NCI-H446 treated with DMSO at 0.1 percent for 48 hours (cell line): ENCODE measurements around the gene NPIPB2.
"Not testable (repeated sequence)": the region's sequence is repeated elsewhere in the genome, so short reads cannot be mapped to it uniquely, and the experiment has no call there.

Source experiments
- DNase-seq: peaks from one replicate; lab custom pipeline; 2025; lab: John Stamatoyannopoulos, UW

NPIPB2 gene

DNA sequence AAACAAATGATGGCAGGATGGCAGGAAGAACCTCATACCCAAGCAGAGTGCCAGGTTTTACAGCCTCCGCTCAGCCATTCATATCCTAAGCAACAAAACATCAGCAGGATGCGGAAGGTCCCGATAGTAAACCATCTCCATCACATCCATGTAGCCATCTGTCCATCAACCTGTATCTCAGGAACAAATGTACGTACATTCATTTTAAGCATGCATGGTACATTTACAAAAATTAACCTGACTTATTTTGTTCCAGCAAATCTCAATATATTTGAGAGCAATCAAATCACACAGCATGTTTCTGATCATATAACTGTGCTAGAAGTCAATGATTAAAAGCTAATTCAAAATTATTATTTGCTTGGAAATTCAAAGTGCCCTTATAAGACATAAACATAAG, at the start of gene NPIPB2:
Gene NPIPB2, minus strand, starts transcription at position 101 of the 400 bp plus-strand sequence. Its CDS starts 0 bp downstream, at position 101.
- not testable (repeated sequence) for DNase-seq

DNA sequence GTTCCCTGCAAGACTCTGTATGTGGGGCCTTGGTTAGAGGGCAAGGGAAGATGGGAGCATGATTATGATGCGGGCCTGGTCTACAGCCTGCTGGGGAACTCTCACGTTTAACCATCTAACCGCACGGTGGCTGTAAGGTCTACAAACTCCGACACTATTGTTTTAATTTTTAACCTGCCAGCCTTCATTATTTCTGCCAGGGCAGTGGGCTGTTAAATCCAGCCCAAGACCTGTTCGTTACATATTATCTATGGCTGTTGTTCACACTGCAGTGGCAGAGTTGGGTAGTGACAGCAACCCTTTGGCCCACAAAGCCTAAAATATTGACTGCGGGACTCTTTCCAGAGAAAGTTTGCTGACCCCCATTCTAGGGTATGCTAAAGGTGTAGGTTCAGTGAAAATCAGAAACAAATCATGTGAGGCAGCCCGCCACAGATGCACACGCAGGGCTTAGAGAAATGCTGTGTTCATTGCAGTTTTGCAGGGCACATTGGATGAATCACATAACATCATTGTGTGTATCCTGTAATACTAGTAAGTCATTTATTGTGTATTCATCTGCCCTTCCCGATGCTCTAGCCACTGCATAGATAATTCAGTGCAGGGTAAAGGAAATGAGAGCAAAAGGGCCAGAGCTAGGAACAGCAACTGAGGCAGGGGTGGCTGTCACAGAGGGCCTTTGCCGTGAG, 49.0 kb upstream of the NPIPB2 start:
- no peak for DNase-seq

DNA sequence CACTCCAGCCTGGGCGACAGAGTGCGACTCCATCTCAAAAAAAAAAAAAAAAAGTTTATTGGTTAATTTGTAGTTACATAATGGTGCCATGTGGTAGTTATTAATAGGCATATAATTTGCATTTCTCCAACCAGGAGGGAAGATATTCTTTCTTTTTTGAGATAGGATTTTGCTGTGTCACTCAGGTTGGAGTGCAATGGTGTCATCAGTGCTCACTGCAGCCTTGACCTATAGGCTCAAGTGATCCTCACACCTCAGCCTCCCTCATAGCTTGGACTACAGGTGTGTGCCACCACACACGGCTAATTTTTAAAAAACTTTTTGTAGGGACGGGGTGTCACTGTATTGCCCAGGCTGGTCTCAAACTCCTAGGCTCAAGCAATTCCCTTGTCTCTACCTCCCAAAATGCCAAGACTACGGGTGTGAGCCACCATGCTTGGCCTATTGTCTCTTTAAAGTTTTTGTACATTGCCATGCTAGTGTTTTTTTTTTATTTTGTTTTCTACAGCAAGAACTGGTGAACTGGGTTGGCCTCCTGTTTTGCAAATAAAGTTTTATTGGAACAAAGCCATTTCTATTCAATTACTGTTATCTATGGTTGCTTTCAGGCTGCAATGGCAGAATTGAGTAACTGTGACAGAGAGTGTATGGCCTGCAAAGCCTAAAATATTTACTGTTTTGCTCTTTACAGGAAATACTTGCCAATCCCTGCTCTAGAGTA, 46.6 kb upstream of the NPIPB2 start:
- DNase-seq = no peak

DNA sequence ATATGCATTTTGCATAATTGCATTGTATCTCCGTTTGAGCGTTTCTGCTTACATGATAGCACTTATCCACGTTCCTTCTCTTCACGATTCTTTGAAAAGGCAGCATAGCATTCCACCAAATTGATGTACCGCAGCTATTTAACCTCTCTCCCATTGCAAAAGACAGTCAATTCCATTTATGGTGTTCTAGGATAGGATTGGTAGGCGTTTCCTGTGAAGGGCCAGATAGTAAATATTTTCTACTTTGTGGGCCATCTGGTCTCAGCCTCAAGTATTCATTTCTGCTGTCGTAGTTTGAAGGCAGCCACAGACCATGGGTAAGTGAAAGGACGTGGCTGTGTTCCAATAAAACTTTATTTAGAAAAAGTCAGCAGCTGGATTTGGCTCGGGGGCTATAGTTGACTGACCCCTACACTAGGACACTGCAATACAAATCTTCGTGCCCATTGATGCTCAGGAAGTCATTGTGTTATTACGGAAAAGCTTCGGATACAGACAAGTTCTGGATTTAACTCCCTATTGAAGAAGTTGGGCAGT, 44.7 kb upstream of the NPIPB2 start:
- peak; percentile 17 for DNase-seq

DNA sequence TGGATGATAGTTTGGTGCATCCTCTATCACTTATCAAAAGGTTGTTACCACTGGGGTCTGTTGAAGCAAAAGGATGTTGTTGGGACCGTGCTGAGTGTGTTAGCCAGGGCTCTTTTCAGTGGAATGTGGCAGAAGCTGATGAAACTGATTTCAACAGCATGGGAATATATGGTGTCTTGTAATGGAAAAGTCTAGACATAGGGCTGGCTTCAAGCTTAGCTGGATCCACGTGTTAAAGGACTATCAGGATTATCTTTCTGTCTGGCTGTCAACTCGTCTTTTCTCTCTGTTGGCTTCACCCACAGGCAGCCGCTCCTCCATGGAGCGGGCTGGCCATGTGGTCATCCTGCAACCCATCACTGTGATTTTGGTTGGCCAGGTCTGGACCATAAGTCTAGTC, 43.4 kb upstream of the NPIPB2 start:
- DNase-seq = no peak

DNA sequence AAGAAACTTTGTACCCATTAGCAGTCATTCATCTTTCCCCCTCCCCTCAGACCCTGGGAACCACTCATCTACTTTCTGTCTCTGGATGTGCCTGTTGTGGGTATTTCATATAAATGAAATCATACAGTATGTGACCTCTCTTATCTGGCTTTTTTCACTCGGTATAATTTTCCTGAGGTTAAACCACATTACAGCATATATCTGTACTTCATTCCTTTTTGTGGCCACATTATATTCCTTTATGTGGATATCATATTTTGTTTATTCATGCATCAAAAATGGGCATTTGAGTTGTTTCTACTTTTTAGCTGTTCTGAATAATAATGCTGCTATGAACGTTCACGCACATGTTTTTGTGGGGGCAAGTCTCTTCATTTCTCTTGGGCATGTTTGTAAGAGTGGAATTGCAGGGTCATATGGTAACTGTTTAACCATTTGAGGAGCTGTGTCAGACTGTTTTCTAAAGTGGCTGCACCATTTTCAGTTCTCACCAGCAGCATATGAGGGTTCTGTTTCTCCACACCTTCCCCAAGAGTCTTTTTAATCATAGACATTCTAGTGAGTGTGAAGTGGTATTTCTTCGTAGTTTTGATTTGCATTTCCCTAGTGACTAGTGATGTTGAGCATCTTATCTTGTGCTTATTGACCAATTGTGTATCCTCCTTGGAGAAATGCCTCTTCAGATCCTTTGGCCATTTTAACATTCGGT, 38.4 kb upstream of the NPIPB2 start:
- DNase-seq = no peak

DNA sequence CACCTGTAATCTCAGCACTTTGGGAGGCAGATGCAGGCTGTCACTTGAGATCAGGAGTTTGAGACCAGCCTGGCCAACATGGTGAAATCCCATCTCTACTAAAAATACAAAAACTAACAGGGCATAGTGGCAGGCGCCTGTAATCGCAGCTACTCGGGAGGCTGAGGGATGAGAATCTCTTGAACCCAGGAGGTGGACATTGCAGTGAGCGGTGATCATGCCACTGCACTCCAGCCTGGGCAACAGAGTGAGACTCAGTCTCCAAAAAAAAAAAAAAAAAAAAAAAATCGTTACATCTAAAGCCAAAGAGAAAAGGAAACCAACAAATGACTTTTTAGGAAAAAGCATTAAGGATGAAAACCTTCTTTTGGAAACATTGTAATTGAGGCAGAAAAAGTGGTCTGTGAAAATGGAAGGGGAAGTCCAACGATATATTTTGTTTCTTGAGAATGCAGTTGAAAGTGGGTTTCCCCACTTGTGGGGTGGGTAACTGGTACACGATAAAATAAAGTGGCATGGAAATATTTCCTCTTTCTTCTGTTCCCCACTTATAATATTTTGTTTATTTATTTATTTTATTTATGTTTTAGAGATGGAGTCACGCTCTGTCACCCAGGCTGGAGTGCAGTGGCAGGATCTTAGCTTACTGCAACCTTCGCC, 37.3 kb upstream of the NPIPB2 start:
- DNase-seq = no peak

DNA sequence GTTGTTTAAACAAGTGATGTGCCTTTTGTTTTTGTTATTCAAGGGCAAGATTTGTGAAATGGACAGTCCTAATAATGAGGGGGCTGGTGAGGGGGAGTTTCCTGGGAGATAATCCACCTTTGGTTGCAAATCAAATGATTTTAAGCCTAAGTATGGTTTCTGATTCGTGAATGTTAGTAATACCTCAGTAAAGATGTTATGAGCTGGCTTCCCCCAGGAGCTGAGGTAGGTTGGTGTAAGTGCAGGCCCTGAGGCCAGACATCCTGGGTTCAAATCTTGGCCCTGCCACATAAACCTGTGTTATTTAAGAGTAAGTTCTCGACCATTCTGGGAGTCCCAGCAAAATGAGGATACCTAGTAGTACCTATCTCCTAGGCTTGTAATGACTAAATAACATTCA, 36.2 kb upstream of the NPIPB2 start:
- no peak for DNase-seq

DNA sequence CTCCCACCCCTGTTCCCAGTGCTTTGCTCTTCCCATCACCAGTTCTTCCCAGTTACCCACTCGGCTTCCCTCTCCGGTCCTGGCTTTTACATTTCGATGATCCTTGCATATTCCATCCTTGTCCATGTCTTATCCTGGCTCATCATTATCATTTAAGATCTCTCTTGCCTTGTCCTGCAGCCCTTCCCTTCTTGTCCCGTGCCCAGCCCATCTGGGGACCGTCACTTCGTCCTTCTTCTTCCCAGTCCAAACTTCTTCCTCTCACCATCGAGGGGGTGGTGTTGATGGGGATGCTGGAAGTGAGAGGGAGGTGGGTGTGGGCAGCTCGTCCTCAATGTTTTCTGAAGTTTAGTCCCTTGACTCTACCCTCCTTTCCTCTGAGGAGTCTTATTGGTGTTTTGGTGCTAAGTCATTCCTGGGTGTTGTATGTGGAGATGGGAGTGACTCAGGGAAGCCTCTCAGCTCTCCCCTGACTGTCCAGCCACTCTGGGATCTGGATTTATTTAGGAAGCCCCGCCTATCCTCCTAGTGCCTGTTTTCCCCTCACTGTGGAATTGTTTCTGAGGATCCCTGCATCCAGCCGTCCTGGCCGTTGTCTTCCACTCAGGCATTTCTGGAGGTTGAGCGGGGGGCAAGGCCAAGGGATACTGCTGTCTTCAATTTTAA, 35.7 kb upstream of the NPIPB2 start:
- DNase-seq = no peak

DNA sequence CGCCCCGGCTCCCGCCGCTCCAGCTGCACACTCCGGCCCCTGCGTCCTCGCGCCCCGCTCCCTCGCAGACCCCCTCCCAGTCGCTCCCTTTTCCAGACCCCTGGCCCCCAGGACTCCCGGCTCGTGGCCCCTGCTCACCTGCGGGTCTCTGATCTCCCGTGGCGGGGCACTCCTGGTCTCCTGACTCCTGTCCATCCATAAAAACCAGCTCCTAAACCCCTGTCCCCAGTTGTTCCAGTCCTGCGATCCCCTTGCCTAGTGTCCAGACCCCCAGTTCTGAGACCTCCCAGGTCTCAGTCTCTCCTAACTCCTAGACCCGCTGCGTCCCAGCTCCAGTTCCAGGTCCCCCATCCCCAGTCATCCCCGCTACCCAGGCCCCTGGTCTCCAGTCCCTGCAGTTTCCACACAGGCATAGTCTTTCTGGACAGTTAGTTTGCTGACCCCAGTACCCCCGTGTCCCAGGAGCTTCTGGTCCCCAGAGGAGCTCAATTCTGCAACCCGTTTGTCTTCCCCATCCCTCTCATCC, 35.1 kb upstream of the NPIPB2 start:
- no peak for DNase-seq

DNA sequence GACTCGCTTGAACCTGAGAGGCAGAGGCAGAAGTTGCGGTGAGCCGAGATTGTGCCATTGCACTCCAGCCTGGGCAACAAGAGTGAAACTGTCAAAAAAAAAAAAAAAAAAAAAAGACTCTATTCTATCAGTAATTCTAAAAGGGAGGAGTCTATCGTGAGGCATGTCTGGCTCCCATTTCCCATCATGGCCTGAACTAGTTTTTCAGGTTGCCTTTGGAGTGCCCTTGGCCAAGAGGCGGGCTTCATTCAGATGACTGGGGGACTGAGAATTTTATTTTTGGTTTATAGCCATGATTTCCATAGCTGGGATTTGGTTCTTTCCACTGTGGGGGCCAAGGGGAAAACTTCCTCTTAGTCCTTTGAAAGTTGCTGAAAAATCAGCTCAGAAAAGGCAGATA, 31.2 kb upstream of the NPIPB2 start:
- DNase-seq = no peak

DNA sequence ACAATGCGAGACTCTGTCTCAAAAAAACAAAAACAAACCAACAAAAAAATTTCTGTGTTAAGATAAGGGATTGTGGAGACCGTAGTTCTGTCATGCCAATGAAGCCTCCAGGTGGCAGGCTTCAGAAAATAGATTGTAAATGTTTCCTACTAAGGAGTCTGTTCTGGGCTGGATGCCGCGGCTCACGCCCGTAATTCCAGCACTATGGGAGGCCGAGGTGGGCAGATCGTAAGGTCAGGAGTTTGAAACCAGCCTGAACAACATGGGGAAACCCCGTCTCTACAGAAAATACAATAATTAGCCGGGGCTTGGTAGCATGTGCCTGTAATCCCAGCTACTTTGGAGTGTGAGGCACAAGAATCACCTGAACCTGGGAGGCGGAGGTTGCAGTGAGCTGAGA, 30.3 kb upstream of the NPIPB2 start:
- DNase-seq = no peak

DNA sequence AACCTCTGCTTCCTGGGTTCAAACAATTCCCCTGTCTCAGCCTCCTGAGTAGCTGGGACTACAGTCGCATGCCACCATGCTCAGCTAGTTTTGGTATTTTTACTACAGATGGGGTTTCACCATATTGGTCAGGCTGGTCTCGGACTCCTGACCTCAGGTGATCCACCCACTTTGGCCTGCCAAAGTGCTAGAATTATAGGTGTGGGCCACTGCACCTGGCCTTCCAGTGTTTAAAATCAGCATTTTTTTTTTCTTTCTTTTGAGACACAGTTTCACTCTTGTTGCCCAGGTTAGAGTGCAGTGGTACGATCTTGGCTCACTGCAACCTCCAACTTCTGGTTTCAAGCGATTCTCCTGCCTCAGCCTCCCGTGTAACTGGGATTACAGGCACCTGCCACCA, 28.4 kb upstream of the NPIPB2 start:
- not testable (repeated sequence) for DNase-seq

DNA sequence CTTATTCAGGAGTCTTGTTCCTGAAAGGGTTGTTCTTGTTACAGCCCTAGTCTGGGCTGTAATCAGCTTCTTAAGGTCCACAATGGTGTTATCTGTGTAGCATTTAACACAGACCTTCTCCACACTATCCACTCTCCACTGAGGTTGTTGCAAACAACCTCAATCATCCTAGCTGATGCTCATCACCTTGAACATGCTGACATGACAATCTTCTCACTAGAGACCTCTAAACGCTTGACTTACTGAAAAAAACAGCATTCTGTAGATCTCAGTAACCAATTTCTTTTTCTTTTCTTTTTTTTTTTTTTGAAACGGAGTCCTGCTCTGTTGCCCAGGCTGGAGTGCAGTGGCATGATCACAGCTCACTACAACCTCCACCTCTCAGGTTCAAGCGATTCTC, 26.7 kb upstream of the NPIPB2 start:
- peak; percentile 16 for DNase-seq

DNA sequence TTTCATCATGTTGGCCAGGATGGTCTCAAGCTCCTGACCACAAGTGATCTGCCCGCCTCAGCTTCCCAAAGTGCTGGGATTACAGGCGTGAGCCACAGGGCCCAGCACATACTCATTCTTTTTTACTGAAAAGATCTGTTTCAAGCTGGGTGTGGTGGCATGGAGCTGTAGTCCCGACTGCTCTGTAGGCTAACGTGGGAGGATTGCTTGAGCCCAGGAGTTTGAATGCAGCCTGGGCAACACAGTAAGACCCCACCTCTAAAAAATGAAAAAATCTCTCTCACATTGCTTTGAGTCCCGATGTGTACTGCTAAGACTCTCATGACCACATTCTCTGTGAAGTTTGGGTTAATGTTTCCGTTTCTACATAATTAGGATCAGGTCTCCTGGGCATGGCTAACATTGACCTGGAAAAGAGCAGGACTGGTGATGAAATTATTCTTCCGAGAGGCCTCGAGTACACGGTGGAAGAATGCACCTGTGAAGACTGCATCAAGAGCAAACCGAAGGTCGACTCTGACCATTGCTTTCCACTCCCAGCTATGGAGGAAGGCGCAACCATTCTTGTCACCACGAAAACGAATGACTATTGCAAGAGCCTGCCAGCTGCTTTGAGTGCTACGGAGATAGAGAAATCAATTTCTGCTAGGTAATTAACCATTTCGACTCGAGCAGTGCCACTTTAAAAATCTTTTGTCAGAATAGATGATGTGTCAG, 25.5 kb upstream of the NPIPB2 start:
- DNase-seq = no peak

DNA sequence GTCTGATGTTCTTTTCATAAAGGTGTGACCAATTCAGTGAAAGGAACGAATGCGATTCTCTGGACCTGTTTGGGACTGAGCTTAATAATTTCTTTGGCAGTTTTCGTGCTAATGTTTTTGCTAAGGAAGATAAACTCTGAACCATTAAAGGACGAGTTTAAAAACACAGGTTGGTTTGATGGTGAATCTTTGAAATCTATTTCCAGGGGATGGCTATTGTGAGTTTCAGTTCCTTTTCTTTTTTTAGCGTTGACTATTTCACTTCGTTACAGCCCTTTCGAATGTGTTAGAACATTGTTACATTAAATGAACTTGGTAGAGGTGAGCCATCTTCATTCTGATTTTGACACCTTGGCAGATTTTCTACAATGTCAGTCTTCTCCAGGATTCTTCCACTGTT, 24.3 kb upstream of the NPIPB2 start:
- no peak for DNase-seq

DNA sequence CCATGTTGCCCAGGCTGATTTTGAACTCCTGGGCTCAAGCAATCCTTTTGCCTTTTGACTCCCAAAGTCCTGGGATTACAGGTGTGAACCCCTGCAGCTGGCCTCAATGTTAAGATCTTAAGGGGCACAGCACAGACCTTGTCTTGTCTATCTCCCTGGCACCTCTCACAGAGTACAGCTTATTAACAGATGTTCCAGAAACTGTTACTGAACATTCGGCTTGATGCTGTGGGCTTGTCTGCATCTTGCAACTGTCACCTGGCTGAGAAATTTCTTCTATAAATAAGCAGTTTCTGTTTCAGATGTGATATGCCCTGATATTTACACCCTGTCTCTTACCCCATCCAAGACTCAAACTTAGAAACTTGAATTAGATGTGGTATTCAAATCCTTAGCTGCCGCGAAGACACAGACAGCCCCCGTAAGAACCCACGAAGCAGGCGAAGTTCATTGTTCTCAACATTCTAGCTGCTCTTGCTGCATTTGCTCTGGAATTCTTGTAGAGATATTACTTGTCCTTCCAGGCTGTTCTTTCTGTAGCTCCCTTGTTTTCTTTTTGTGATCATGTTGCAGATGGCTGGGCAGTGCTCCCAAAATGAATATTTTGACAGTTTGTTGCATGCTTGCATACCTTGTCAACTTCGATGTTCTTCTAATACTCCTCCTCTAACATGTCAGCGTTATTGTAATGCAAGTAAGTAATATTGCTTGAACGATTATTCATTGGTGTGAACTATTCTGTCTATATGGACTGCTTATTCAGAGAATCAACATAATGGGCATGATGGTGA, 23.1 kb upstream of the NPIPB2 start, which contains the start of gene TNFRSF17:
Gene TNFRSF17, plus strand, starts transcription at position 450 of the 791 bp plus-strand sequence. Its CDS starts 115 bp downstream, at position 565.
- no peak for DNase-seq

DNA sequence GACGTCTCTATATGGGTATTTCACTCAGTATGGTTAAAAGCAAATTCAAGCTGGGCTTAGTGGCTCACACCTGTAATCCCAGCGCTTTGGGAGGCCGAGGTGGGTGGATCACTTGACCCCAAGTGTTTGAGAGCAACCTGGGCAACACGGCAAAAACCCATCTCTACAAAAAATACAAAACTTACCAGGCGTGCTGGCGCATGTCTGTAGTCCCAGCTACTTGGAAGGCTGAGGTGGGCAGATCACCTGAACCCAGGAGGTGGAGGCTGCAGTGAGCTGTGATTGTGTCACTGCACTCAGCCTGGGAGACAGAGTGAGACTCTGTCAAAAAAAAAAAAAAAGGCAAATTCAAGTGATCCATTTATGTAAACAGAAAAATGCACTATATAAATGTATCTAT, 21.9 kb upstream of the NPIPB2 start:
- no peak for DNase-seq

DNA sequence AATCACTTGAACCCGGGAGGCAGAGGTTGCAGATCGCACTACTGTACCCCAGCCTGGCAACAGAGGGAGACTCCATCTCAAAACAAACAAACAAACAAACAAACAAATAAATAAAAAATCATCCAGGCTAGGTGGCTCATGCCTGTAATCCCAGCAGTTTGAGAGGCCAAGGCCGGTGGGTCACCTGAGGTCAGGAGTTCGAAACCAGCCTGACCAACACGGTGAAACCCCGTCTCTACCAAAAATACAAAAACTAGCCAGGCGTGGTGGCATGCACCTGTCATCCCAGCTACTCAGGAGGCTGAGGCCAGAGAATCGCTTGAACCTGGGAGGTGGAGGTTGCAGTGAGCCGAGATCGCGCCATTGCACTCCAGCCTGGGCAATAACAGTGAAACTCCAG, 21.1 kb upstream of the NPIPB2 start:
- not testable (repeated sequence) for DNase-seq

DNA sequence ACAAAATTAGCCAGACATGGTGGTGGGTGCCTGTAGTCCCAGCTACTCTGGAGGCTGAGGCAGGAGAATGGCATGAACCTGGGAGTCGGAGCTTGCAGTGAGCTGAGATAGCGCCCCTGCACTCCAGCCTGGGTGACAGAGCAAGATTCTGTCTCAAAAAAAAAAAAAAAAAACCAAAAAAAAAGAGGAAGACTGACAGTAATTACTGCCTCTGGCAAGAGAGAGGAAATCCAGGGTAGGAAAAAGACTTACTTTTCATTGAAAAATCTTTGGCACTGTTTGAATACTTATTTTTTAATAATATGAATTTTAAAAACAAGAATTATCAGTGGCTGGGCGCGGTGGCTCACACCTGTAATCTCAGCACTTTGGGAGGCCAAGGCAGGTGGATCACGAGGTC, 20.6 kb upstream of the NPIPB2 start:
- DNase-seq = not testable (repeated sequence)
